ENCODE results near the gene RNF152.

DNA sequence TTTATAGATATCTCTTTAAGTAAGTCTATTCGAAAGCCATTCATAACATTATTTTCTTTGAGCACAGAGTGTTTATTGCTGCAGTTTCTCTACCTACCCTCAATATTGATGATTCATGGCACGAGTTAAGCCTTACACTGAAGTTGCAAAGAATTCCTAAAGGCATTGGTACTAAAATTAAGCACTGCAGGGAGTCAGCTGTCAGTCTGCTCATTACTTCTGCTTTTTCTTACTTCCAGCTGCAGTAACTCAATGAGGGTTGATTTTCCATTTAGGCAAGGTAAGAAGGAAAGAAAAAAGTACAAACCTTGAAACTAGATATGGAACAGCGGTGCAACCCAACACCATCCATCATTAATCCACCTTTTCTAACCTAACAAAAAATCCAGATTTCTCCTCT is 65.2 kb downstream of the RNF152 start:
- TF ChIP-seq, protein P1, sequence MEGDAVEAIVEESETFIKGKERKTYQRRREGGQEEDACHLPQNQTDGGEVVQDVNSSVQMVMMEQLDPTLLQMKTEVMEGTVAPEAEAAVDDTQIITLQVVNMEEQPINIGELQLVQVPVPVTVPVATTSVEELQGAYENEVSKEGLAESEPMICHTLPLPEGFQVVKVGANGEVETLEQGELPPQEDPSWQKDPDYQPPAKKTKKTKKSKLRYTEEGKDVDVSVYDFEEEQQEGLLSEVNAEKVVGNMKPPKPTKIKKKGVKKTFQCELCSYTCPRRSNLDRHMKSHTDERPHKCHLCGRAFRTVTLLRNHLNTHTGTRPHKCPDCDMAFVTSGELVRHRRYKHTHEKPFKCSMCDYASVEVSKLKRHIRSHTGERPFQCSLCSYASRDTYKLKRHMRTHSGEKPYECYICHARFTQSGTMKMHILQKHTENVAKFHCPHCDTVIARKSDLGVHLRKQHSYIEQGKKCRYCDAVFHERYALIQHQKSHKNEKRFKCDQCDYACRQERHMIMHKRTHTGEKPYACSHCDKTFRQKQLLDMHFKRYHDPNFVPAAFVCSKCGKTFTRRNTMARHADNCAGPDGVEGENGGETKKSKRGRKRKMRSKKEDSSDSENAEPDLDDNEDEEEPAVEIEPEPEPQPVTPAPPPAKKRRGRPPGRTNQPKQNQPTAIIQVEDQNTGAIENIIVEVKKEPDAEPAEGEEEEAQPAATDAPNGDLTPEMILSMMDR (conservative IDR thresholded peaks at IDR 0.05; ENCODE audit: low read depth, low read length), result no peak
- TF ChIP-seq EZH2phosphoT487 (IDR thresholded peaks at IDR 0.05; ENCODE audit: borderline replicate concordance, low read length), result no peak

Data from PC-3 (cell line).